Activated CD4-positive, alpha-beta T cell treated with anti-CD3 and anti-CD28 coated beads, Interleukin-2, amount 10 ng/mL, durations not matched to agents 24 days and 14 days (primary cell): ENCODE measurements around the gene AMH. TPM values are rescaled to one million over a fixed set of nuclear protein-coding genes. Genes with fewer than 3 reads are reported as not detected.

Experiments
- DNase-seq: peaks from one replicate; pipeline ENCODE4 v3.0.0; 2022
- H3K27ac Mint-ChIP-seq: one replicate; pipeline ENCODE4 v1.8.0; 2022; ENCODE audit warnings: mild to moderate bottlenecking, mixed read lengths
- H3K27me3 Mint-ChIP-seq: one replicate; pipeline ENCODE4 v1.8.0; 2022; ENCODE audit warnings: mixed read lengths
- H3K36me3 Mint-ChIP-seq: one replicate; pipeline ENCODE4 v1.8.0; 2022; ENCODE audit warnings: low read depth, mild to moderate bottlenecking, mixed read lengths
- H3K4me1 Mint-ChIP-seq: one replicate; pipeline ENCODE4 v1.8.0; 2021; ENCODE audit warnings: mixed read lengths
- H3K4me3 Mint-ChIP-seq: one replicate; pipeline ENCODE4 v1.8.0; 2022; ENCODE audit warnings: mild to moderate bottlenecking, moderate library complexity, mixed read lengths
- H3K9me3 Mint-ChIP-seq: one replicate; pipeline ENCODE4 v1.8.0; 2021; ENCODE audit warnings: mixed read lengths
- intact Hi-C: fragments of 100-400 bp; cut with micrococcal nuclease; formaldehyde crosslinking; loops from one replicate; pipeline ENCODE4 v1.15.1; 2023
- total RNA-seq: library from RNA; stranded (reverse); gene quantifications from 2 replicates; pipeline ENCODE4 v1.2.3, GENCODE V29; 2022

Gene AMH
- total RNA-seq, 1 donor from 2014 or later, result 4.0 TPM

- DNase-seq, result no peak
- H3K4me3 Mint-ChIP-seq, result peak overlapping the region; percentile 34
- peaks cover 20% of the 10 kb centered on the region for H3K4me1 Mint-ChIP-seq
- no peaks in the 10 kb centered on the region for H3K9me3 Mint-ChIP-seq
- H3K27me3 Mint-ChIP-seq, result peaks cover 15% of the 10 kb centered on the region
- no peak overlapping the region for H3K27ac Mint-ChIP-seq
- no peaks in the 10 kb centered on the region for H3K36me3 Mint-ChIP-seq
- intact Hi-C loops, result no loop called here
These were observed 5.1 kb downstream of the AMH start for GRCh38 chr19:2254064-2254872.

DNA sequence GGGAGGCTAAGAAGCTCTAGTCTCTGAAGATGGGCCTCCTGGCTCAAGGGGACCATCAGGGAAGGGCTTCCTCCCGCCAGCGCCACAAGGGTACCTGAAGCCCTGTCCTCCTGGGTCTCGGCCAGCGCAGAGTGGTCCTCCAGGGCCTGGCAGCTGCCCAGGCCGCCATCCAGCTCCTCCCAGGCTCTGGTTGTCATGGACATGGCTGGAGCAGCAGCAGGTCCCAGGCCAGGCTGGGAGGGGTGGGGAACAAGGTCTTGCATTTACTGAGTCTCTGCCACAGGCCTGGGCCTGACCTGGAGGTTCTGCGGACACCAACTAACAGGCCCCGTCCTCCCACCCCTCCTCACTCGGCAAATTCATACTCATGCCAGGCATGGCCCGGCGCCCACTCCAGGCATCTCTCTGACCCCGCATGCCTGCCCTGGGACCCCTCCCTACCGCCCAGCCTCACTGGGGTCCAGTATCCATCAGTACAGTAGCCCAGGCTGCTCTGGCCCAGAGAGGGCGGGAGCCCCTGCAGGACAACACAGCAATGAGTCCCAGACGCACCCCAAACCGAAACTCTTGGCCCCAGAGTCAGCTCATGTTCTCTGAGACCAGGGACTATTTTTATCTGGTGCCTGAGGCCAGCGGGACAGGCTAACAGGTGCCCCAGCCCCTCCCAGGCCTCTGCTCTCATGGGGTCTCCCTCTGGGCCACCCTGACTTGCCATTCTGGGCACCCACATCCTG, 6.2 kb downstream of the AMH start:
- H3K4me3 Mint-ChIP-seq, result no peak overlapping the region

GRCh38 chr19:2255982-2256685, 7.0 kb downstream of the AMH start, which contains the start of gene JSRP1:
JSRP1 (minus strand) TSS chr19:2256417; CDS start chr19:2255314, 1,103 bp downstream.
- Mint-ChIP-seq H3K27me3 (peaks cover 15% of the 10 kb centered on the region), H3K36me3 (no peaks in the 10 kb centered on the region), H3K9me3 (no peaks in the 10 kb centered on the region), H3K4me3 (no peak within 1 kb of the TSS), H3K4me1 (peaks cover 27% of the 10 kb centered on the region), H3K27ac (peak within 1 kb of the TSS; percentile 94)
- intact Hi-C loops, result no loop called here
- DNase-seq, result no peak

More for the DNA sequence above, 6.2 kb downstream of the AMH start:
- peaks cover 25% of the 10 kb centered on the region for H3K4me1 Mint-ChIP-seq
- H3K27ac Mint-ChIP-seq, result no peak overlapping the region
- H3K9me3 Mint-ChIP-seq, result no peaks in the 10 kb centered on the region
- intact Hi-C loops, result no loop called here
- peaks cover 15% of the 10 kb centered on the region for H3K27me3 Mint-ChIP-seq
- no peak for DNase-seq
- H3K36me3 Mint-ChIP-seq, result no peaks in the 10 kb centered on the region

- H3K9me3 Mint-ChIP-seq, result no peaks in the 10 kb centered on the region
- intact Hi-C loops, result no loop called here
- H3K4me3 Mint-ChIP-seq, result no peak overlapping the region
- no peaks in the 10 kb centered on the region for H3K27me3 Mint-ChIP-seq
- peak overlapping the region; percentile 76 for H3K27ac Mint-ChIP-seq
- no peak for DNase-seq
- peaks cover 23% of the 10 kb centered on the region for H3K4me1 Mint-ChIP-seq
- H3K36me3 Mint-ChIP-seq, result no peaks in the 10 kb centered on the region
These were observed 10.2 kb downstream of the AMH start for GRCh38 chr19:2259336-2259735.

DNA sequence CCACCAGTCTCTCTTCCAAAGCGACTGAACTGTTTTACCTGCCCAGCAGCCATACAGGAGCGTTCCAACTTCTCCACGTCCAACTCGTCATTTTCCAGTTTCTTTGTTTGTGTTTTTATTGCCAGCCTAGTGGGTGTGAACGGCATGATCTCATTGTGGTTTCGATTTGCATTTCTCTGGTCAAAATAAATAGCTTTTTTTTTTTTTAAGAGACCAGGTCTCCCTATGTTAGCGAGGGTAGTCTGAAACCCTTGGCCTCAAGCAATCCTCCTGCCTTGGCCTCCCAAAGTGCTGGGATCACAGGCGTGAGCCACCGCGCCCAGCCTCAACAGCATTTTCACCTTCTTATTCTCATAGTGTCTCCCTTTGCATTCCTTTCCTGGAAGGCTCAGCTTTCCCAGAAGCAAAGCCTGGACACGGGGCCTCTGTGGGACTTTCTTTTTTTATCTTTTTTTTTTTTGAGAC, 11.2 kb downstream of the AMH start:
- Mint-ChIP-seq H3K36me3 (no peaks in the 10 kb centered on the region), H3K27me3 (no peaks in the 10 kb centered on the region), H3K4me1 (peaks cover 23% of the 10 kb centered on the region), H3K27ac (peak overlapping the region; percentile 22), H3K4me3 (peak overlapping the region; percentile 7), H3K9me3 (no peaks in the 10 kb centered on the region)
- no peak for DNase-seq
- intact Hi-C loops, result no loop called here

GRCh38 chr19:2261438-2262172, 12.5 kb downstream of the AMH start:
- no peak overlapping the region for H3K4me3 Mint-ChIP-seq

DNA sequence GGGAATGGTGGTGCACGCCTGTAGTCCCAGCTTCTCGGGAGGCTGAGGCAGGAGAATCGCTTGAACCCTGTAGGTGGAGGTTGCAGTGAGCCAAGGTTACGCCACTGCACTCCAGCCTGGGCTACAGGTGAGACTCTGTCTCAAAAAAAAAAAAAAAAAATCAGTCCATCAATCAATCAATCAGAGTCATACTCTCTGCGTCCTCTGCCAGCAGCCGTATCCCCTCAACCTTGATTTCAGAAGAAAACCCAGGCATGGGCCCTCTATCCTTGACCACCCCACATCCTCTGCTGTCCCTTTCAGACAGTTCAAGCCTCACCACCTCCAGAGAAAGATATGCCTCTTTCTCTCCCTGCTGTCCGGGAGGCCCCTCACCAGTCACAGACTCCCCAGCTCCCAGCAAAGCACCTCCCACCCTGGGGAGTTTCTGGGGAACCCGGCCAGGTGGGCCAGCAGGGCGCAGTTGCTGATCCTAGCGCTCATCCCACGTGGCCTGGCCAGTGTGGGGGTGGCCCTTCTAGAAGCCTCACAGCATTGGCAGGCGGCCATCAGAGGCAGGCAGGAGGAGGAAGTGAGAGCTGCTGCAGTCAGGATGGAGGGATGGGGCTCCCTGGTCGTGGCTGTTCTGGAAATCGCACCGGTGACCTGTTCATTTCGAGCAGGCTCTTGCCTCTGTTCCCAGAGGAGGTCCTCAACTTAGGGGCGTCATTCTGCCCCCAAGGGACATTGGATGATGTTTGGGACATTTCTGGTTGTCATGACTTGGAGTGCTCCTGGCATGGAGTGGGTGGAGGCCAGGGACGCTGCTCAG, 17.3 kb downstream of the AMH start:
- no peaks in the 10 kb centered on the region for H3K9me3 Mint-ChIP-seq
- peak overlapping the region; percentile 67 for H3K27ac Mint-ChIP-seq
- peak; percentile 75 for DNase-seq
- peaks cover 14% of the 10 kb centered on the region for H3K36me3 Mint-ChIP-seq
- H3K4me1 Mint-ChIP-seq, result peaks cover 16% of the 10 kb centered on the region
- H3K27me3 Mint-ChIP-seq, result no peaks in the 10 kb centered on the region
- no peak overlapping the region for H3K4me3 Mint-ChIP-seq
- intact Hi-C loops, result no loop called here

More at GRCh38 chr19:2261438-2262172, 12.5 kb downstream of the AMH start:
- Mint-ChIP-seq H3K9me3 (no peaks in the 10 kb centered on the region), H3K27ac (no peak overlapping the region), H3K4me1 (peaks cover 28% of the 10 kb centered on the region), H3K27me3 (no peaks in the 10 kb centered on the region), H3K36me3 (no peaks in the 10 kb centered on the region)
- intact Hi-C loops, result no loop called here
- DNase-seq, result peak; percentile 88

DNA sequence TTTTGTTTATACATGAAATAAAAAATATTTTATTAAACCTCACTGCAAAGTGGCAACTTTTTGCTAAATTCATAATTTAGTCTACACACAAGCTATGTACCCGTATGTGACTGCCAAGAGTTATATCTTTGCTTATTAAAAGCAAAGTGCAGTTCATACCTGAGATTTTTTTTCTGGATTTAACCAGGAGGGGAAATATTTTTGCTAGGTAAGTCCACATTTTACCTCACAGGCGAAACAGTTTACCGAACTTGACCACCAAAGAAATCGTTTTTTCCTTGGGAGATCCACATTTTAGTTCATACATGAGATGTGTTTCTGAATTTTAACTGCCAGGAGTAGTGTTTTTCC, 19.3 kb downstream of the AMH start:
- no peak for DNase-seq
- Mint-ChIP-seq H3K4me3 (peak overlapping the region; percentile 93), H3K4me1 (peaks cover 22% of the 10 kb centered on the region), H3K9me3 (no peaks in the 10 kb centered on the region), H3K27me3 (no peaks in the 10 kb centered on the region), H3K27ac (peak overlapping the region; percentile 16), H3K36me3 (peaks cover 28% of the 10 kb centered on the region)
- intact Hi-C loops, result no loop called here

DNA sequence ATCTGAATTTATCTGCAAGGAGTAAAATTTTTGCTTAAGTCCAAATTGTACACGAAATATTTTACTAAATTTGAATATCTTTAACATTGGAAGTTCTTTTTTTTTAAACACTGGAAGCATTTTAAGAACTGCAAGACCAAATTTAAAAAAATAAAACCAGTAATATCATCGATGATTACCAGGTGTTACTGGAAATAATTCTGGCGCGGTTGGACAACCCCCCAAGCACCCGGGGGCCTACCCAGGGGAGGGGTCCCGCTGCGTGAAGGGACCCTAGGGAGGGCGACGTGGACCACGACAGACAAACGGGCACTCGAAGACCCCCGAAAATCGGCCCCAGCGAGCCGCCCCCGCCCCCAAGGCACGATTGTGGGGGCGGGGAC, 19.7 kb downstream of the AMH start:
- H3K9me3 Mint-ChIP-seq, result no peaks in the 10 kb centered on the region

DNA sequence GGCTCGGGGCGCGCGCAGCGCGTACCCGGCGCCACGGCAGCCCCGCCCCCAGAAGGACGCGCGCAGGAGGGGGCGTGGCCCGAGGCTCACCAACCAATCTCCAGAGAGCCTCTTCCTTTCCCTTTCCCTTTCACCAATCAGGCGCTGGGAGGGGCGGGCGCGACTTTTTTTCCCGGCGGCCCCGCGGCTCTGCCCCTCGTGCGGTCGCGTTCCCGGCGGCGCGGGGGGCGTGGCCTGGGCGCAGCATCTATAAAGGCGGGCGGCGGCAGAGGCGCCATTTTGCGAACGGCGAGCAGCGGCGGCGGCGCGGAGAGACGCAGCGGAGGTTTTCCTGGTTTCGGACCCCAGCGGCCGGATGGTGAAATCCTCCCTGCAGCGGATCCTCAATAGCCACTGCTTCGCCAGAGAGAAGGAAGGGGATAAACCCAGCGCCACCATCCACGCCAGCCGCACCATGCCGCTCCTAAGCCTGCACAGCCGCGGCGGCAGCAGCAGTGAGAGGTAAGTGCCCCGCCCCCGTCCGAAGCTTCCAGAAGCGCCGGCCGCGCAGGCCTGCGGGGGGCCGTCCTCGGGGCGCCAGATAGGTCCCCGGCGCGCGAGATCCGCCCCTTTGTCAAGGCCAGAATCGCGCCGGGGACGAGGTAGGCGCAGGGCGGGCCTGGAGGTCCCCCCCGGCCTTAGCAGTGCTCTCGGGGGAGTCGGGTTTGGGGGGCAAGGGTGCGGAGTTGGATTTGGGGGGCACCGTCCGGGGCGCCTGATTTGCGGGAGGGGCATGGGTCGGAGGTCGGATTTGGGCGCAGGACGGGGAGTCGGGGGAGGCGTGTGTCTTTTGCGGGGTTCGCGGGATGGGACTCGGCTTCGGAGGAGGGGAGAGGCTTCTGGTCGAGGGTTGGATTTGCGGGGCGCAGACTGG, 20.4 kb downstream of the AMH start:
- intact Hi-C loops, result loop anchor here (1.0 to 10.0 kb wide), 4 partner anchors 33 to 343 kb away; partner anchors contain the start of genes AP3D1, PLEKHJ1 and SF3A2
- peak; percentile 100 for DNase-seq
- no peaks in the 10 kb centered on the region for H3K27me3 Mint-ChIP-seq
- H3K9me3 Mint-ChIP-seq, result no peaks in the 10 kb centered on the region
- H3K36me3 Mint-ChIP-seq, result peaks cover 38% of the 10 kb centered on the region
- H3K4me3 Mint-ChIP-seq, result peak overlapping the region; percentile 93
- peaks cover 32% of the 10 kb centered on the region for H3K4me1 Mint-ChIP-seq
- H3K27ac Mint-ChIP-seq, result peak overlapping the region; percentile 91

More for the DNA sequence above, 19.7 kb downstream of the AMH start:
- intact Hi-C loops, result loop anchor here (1.0 kb wide), 1 partner anchor 33 kb away; the partner anchor contains the start of genes PLEKHJ1 and SF3A2
- Mint-ChIP-seq H3K4me3 (peak overlapping the region; percentile 93), H3K27ac (peak overlapping the region; percentile 76), H3K36me3 (peaks cover 32% of the 10 kb centered on the region), H3K27me3 (no peaks in the 10 kb centered on the region), H3K4me1 (peaks cover 25% of the 10 kb centered on the region)
- no peak for DNase-seq

GRCh38 chr19:2270157-2270422, 21.0 kb downstream of the AMH start:
- Mint-ChIP-seq H3K27ac (peak overlapping the region; percentile 91), H3K4me1 (peaks cover 35% of the 10 kb centered on the region), H3K9me3 (no peaks in the 10 kb centered on the region), H3K4me3 (peak overlapping the region; percentile 93), H3K36me3 (peaks cover 40% of the 10 kb centered on the region), H3K27me3 (no peaks in the 10 kb centered on the region)
- DNase-seq, result peak; percentile 83
- intact Hi-C loops, result loop anchor here (2.0 to 10.0 kb wide), 3 partner anchors 119 to 342 kb away; partner anchors contain the start of gene AP3D1
